GM19099 (cell line): ENCODE measurements around the gene BBLN.

Experiments used
- POLR2A ChIP-seq: IDR thresholded peaks from 3 replicates; pipeline ENCODE4 v1.6.1; 2011; ENCODE audit warnings: low read depth; ENCODE audit not compliant: insufficient read length; ENCODE audit errors: extremely low read depth

Gene BBLN

DNA sequence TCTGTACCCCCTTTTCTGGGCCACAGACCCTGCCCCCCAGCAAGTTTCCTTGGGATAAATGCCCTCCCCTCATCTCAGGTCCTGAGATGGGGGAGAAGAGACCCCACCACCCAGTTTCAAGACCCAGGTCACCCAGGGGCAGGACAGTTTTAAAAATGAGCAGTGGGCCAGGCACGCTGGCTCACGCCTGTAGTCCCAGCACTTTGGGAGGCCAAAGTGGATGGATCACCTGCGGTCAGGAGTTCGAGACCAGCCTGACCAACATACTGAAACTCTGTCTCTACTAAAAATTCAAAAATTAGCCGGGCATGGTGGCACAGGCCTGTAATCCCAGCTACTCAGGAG lies 38.6 kb upstream of the BBLN start:
- TF ChIP-seq POLR2A = no peak

GRCh38 chr9:128121924-128122808 lies 37.9 kb upstream of the BBLN start:
- TF ChIP-seq POLR2A = no peak

DNA sequence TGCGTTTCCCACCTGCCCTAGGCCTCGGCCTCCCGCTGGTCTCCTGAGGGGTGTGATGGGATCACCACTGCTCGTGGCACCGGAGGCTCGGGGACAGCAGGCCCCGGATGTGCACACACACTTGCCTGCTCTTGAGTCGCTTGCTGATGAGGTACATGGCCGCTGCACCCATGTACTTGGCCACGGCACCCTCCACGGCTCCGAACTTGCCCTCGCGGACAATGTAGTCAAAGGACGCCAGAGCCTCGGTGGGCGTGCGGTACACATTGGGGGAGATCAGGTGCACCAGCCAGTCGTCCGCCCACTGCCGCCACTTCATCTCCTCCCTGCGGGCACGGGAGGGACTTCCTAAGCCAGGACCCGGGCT lies 37.3 kb upstream of the BBLN start:
- no peak for TF ChIP-seq POLR2A

DNA sequence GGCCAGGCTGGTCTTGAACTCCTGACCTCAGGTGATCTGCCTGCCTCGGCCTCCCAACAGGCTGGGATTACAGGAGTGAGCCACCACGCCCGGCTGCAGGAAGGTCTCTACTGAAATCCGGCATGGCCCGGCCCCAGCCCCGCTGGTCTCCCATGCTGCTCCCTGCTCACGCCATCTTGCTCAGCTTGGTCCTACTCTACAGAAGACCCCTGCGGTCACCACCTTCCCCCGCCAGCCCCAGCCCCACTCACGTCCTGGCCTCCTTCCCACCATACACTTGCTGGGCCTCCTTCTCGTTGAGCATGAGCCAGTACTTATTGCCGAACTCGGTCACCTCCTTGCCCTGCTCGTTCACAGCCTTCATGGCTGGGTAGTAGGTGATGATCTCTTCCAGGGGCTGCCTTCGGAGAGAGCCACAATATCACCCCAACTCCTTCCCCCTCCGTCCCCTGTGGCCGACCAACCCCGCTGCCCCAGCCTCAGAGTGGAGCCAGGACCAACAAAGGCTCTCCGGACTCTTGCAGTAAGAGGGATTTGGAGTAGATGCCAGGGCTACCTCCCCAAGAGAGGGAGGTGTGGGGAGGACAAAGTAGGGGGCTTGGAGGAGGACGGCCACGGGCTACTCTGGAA lies 36.5 kb upstream of the BBLN start:
- TF ChIP-seq POLR2A = no peak

- no peak for TF ChIP-seq POLR2A
Measured at GRCh38 chr9:128124451-128124850, 35.6 kb upstream of the BBLN start.

DNA sequence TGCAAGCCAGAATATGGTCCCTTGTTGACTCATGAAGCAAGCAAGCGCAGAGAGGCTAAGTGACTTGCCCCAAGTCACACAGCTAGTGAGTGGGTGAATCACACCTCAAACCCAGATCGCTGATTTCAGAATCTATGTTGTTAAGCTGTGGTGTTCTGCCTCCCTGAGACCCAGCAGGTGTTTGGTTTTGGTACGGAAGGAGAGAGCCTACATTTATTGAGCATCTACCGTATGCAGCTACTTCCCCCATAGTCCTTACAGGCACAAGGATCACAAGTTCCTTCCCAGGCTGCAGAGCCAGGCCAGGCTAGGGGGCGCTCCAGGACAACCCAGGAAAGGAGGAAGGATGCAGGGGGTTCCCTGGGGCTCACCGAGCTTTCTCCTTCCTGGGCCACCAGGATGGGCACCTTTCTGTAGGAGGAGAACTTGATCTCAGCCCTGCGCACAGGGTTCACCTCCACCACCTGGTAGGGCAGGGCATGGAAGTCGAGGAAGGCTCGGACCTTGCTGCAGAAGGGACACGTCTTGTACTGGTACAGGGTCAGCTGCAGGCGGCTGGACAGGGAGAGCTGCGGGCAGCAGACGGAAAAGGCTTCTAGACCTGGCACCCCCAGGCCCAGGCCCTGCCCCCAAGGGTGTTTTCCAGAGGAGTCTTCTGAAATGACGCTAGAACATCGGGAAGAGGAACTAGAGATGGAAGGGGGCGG lies 35.0 kb upstream of the BBLN start:
- TF ChIP-seq POLR2A = no peak

DNA sequence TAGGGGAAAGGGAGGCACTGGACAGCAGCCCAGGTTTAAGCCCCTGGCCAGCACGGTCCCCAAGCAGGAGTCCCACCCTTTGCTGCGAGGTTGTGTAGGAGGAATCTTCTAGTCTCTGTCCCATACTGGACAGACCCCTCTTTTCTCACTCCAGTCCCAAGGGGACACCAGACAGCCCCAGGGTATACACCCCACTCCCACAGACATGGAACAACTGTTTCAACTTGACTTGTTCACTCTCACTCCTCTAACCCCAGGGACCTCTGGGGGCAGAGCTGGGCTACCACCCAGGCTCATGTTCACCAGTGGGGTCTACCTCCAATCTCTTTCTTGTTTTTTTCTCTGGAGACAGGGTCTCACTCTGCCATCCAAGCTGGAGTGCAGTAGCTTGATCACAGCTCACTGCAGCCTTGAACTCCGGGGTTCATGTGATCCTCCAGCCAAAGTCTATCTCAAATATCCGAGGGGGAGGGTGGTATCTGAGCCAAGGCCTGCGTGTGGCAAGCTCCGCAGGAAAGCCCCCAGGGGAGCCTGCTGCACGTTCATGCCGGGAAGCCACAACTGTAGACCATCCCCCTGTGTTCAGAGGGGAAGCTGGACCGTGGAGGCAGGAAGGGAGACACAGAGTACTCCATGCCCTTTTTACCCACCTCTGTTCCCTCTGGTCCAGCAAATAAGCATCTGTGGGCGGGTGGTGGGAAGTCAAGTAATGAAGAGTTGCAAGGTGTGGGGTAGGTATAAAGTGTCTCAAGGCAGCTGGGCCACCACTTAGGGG lies 34.3 kb upstream of the BBLN start:
- no peak for TF ChIP-seq POLR2A

GRCh38 chr9:128127568-128127989 lies 32.5 kb upstream of the BBLN start, which contains the start of gene PTGES2:
Gene PTGES2 (minus strand): TSS chr9:128127729. CDS start chr9:128127717, 12 bp downstream.
- peak; percentile 59 for TF ChIP-seq POLR2A

GRCh38 chr9:128127990-128128835 lies 31.9 kb upstream of the BBLN start:
- TF ChIP-seq POLR2A = peak; percentile 36

- no peak for TF ChIP-seq POLR2A
Measured at GRCh38 chr9:128128836-128129590, 31.1 kb upstream of the BBLN start.

- TF ChIP-seq POLR2A = no peak
Measured at GRCh38 chr9:128136816-128137793, 23.0 kb upstream of the BBLN start.

DNA sequence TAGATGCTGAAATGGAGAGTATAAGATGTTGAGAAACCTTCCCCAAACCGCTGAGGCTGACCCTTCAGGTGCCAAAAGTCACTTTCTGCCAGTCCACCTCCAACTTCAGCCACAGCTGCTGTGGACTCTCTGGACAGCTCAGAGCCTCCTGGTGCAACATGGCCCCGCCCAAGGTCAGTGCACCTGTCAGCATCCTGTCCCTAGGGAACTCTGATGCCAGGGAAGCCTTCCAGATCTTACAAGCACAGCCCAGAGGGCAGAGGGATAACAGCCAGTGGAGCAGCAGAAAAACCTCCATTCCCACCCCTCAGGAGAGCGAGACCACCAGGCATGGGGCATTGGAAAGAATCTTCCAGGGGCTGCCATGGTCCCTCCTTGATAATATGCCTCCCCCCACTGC lies 22.1 kb upstream of the BBLN start:
- TF ChIP-seq POLR2A = no peak
